GM20000 (cell line): ENCODE data around the gene F2RL2.

Experiments
- DNase-seq: peaks from one replicate; pipeline ENCODE4 v3.0.0; 2012; ENCODE audit warnings: low spot score
- TF ChIP-seq, protein P1 (sequence below): IDR thresholded peaks from 2 replicates; pipeline ENCODE4 v1.5.1; 2012; ENCODE audit warnings: mild to moderate bottlenecking, control low read depth; ENCODE audit errors: extremely low read depth, missing control alignments

F2RL2 gene

DNA sequence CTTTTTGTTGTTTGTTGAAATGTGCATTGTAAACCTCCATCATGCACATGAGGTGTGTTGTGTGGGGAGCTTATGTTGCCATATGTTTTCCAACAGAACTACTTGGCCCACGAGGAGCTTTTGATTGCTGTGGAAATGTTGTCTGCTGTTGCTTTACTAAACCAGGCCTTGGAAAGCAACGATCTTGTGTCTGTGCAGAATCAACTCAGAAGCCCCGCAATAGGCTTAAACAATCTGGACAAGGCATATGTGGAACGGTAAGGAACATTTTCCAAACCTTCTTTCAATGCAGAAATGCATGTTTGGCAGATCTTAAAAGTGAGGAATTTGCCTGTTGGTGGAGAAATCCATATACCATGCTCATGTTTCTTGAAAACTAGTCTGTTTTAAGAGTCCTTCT, 22.5 kb downstream of the F2RL2 start:
- TF ChIP-seq, protein P1, sequence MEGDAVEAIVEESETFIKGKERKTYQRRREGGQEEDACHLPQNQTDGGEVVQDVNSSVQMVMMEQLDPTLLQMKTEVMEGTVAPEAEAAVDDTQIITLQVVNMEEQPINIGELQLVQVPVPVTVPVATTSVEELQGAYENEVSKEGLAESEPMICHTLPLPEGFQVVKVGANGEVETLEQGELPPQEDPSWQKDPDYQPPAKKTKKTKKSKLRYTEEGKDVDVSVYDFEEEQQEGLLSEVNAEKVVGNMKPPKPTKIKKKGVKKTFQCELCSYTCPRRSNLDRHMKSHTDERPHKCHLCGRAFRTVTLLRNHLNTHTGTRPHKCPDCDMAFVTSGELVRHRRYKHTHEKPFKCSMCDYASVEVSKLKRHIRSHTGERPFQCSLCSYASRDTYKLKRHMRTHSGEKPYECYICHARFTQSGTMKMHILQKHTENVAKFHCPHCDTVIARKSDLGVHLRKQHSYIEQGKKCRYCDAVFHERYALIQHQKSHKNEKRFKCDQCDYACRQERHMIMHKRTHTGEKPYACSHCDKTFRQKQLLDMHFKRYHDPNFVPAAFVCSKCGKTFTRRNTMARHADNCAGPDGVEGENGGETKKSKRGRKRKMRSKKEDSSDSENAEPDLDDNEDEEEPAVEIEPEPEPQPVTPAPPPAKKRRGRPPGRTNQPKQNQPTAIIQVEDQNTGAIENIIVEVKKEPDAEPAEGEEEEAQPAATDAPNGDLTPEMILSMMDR: no peak

DNA sequence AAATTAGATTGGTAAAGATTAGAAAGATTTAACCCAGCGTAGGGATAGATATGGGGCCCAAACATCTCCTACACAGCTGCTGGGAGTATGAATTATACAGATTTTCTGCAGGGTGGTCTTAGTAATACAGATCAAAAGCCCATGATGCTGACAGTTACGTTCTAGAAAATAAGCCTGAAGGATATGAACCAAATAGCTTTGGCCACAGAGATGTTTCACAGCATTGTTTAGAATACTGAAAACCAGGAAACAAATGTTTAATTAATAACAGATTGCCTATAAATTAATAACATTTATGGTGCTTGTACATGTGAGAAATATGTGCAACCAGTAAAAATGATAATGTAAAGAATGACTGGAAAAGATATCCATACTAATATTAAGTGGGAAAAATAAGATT, 24.7 kb downstream of the F2RL2 start:
- DNase-seq: no peak
- TF ChIP-seq, protein P1: no peak

More for the DNA sequence above, 22.5 kb downstream of the F2RL2 start:
- DNase-seq: no peak

DNA sequence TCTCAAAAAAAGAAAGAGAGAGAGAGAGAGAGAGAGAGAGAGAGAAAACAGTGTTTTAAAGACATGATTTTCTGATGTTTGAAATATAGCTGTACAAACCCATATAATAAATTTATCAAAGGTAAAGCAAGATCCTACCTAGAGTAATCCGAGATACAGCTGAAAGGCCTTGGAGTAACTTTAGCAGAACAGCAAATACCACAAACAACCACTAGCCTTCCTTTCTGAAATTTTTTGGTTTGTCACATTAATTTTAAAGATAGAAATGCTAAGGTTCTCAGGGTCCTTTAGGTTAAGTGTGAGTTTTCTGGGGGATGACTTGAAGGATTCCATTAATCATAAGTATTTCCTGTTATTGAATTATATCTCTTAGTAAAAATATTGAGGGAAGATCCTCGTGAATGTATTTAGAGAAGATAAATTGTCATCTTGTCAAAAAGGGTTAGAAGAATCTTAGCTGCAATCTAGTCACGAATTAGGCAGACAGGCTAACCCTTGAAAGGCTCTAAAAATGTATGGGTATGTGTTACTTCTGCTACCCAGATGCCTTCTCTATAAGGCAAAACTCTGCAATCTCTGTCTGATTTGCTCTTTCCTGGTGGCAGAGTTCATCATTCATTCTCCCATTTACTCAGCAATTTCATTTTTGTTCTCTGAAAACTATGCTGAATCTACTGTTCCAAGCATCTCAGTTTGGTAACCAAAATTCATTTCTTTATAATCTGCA, 27.3 kb downstream of the F2RL2 start:
- TF ChIP-seq, protein P1: no peak
- DNase-seq: no peak

DNA sequence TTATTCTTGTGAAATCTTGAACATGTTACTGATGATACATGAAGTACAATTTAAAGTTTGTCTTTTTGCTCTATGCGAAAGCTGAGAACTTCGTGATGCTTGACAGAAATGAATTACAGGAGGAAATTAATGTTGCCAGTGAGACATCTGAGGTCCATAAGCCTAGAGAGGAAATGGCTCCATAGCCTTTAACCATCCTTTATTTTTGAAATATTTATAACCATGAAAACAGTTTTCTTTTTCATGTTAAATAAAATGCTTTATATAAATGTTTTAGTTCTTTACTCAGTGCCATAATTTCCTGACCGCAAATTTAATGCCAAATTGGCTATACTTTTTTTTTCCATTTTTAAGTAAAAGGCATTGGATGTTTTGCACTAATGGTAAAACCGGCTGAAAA, 29.1 kb downstream of the F2RL2 start:
- no peak for DNase-seq
- TF ChIP-seq, protein P1: no peak

DNA sequence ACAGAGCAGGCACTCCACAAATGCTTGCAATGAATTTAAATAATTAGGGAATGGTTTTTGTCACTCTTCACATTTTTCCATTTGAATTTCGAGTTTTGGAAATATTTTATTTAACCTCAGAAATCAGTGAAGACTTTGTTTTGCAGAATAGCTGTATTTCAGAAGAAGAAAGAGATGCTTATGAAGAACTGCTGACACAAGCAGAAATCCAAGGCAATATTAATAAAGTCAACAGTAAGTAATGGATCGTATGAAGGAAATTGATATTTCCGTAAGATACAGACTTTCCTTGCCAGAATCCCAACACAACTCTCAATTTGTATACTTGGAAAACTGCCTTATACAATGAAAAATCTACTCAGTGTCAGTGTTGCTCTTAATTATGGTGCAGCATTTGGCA, 30.5 kb downstream of the F2RL2 start:
- no peak for DNase-seq
- TF ChIP-seq, protein P1: no peak

DNA sequence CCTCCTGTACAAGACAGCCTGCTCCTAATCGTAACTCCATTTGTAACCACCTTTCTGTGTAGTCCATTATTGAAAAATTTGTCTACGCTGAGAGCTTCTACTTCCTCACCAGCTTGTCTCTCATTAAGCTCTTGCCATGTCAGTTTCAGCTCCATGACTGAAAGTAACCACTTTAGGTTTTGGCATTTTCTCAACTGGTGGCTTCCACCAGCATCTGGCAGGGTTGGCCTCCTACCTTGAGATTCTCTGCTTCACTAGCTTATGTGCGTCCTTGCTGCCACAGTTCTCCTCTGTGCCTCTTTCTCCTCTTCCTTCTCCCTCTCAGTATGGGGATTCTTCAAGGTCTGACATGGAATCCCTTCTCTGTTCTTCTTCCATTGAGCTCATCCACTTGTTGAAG, 31.8 kb downstream of the F2RL2 start:
- DNase-seq: no peak
- TF ChIP-seq, protein P1: no peak

DNA sequence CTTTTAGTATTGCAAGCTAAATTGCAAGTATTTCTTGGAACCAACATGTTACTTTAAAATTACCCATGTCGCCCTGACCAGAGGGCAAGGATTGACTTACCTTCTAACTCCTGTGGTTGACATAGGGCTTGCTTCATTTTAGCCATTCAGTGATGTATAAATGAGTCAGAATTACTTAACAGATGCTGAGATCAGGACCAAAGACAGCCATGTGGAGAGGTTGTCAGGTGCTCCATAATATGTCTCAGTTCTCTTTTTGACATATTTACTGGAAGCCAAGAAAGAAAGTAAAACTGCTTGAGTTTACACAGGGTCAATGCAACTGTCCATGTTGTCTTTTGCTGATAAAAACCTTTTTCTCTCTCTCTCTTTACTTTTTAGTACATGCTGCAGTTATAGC, 33.2 kb downstream of the F2RL2 start:
- TF ChIP-seq, protein P1: no peak
- DNase-seq: peak; percentile 42
